Stimulated activated CD8-positive, alpha-beta memory T cell treated with anti-CD3 and anti-CD28 coated beads, Interleukin-12 subunit alpha, Interleukin-12 subunit beta, amount 100 ng/mL, for 24 hours (primary cell): ENCODE measurements around the gene POLR3A.
"Not testable (repeated sequence)": the region's sequence is repeated elsewhere in the genome, so short reads cannot be mapped to it uniquely, and the experiment has no call there.

Experiments used
- DNase-seq: peaks from one replicate; pipeline ENCODE4 v3.0.0-alpha.2; 2020; ENCODE audit errors: extremely low read depth

Gene POLR3A

GRCh38 chr10:78019264-78019663 lies 10.1 kb downstream of the POLR3A start:
- no peak for DNase-seq

GRCh38 chr10:78017856-78018255 lies 11.5 kb downstream of the POLR3A start:
- no peak for DNase-seq

GRCh38 chr10:78015546-78015945 lies 13.8 kb downstream of the POLR3A start:
- DNase-seq: no peak

- no peak for DNase-seq
Observed at GRCh38 chr10:78013564-78013963, 15.8 kb downstream of the POLR3A start.

- DNase-seq: no peak
Observed at GRCh38 chr10:78011065-78011464, 18.2 kb downstream of the POLR3A start.

- DNase-seq: no peak
Observed at GRCh38 chr10:78010278-78010677, 19.0 kb downstream of the POLR3A start.

- no peak for DNase-seq
Observed at GRCh38 chr10:78009662-78010061, 19.7 kb downstream of the POLR3A start.

GRCh38 chr10:78007172-78007571 lies 22.1 kb downstream of the POLR3A start:
- DNase-seq: no peak

- DNase-seq: no peak
Observed at GRCh38 chr10:78004215-78005026, 24.9 kb downstream of the POLR3A start.

- no peak for DNase-seq
Observed at GRCh38 chr10:78002541-78003288, 26.6 kb downstream of the POLR3A start.

- DNase-seq: no peak
Observed at GRCh38 chr10:78000956-78001472, 28.3 kb downstream of the POLR3A start.

- DNase-seq: no peak
Observed at GRCh38 chr10:78000206-78000605, 29.1 kb downstream of the POLR3A start.

GRCh38 chr10:77998780-77999179 lies 30.5 kb downstream of the POLR3A start:
- not testable (repeated sequence) for DNase-seq

GRCh38 chr10:77993620-77994019 lies 35.7 kb downstream of the POLR3A start:
- no peak for DNase-seq

GRCh38 chr10:77989081-77989724 lies 40.1 kb downstream of the POLR3A start:
- no peak for DNase-seq

- no peak for DNase-seq
Observed at GRCh38 chr10:77987671-77988255, 41.6 kb downstream of the POLR3A start.

- DNase-seq: no peak
Observed at GRCh38 chr10:77984986-77985385, 44.3 kb downstream of the POLR3A start.

- DNase-seq: no peak
Observed at GRCh38 chr10:77983384-77984341, 45.7 kb downstream of the POLR3A start.

- no peak for DNase-seq
Observed at GRCh38 chr10:77981281-77981680, 48.0 kb downstream of the POLR3A start.

GRCh38 chr10:77979221-77979620 lies 50.1 kb downstream of the POLR3A start:
- no peak for DNase-seq

GRCh38 chr10:77978360-77978759 lies 51.0 kb downstream of the POLR3A start:
- no peak for DNase-seq
